Neural cell (in vitro differentiated cells): ENCODE measurements around the gene MYG1.

ENCODE experiments used
- EP300 ChIP-seq: fragments of 450-650 bp; conservative IDR thresholded peaks from 2 replicates; pipeline ENCODE4 v1.6.1; 2014; ENCODE audit warnings: antibody characterized with exemption, mild to moderate bottlenecking, moderate library complexity; ENCODE audit not compliant: poor library complexity, severe bottlenecking
- EZH2 ChIP-seq: fragments of 200-600, 300-800 bp; shearing (Covaris generic), sonication (generic); IDR thresholded peaks from 2 replicates; pipeline ENCODE4 v1.6.1; 2014; ENCODE audit warnings: antibody characterized with exemption, low read length, borderline replicate concordance, mild to moderate bottlenecking; ENCODE audit not compliant: insufficient read depth, poor library complexity, severe bottlenecking
- POLR2AphosphoS5 ChIP-seq: IDR thresholded peaks from 2 replicates; pipeline ENCODE4 v1.6.1; 2012
- RAD21 ChIP-seq: fragments of 450-650 bp; conservative IDR thresholded peaks from 2 replicates; pipeline ENCODE4 v1.6.1; 2014; ENCODE audit warnings: antibody characterized with exemption, mild to moderate bottlenecking, moderate library complexity
- TAF1 ChIP-seq: IDR thresholded peaks from 2 replicates; pipeline ENCODE4 v1.6.1; 2012; ENCODE audit warnings: low read depth
- TF ChIP-seq, protein P1 (sequence below): fragments of 450-650 bp; IDR thresholded peaks from 2 replicates; pipeline ENCODE4 v1.5.1; 2014; ENCODE audit warnings: antibody characterized with exemption, mild to moderate bottlenecking, moderate library complexity; ENCODE audit not compliant: poor library complexity, severe bottlenecking

DNA sequence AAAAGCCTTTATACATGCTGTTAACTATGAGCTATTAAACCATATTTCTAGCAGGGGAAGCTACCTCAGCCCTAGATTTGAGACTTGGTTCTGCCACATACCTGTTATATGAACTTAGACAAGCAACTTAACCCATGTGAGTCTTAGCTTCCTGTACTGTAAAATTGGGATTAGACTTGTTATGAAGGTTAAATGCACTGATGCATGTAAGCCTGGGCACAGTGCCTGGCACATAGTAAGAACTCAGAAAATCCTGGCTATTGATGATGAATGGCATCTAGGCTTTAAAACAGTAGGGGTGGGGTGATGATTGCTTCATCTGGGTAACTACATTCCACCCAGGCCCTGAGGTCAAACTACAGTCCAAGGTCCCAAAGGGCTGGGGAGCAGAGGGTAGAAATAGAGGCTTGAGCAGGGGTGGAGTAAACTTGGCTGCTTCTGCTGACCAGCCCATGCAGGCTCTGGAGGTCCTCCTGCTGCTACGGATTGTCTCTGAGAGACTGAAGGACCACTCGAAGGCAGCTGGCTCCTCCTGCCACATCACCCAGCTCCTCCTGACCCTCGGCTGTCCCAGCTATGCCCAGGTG, 20.1 kb upstream of the MYG1 start:
- TF ChIP-seq EZH2: no peak
- TF ChIP-seq POLR2AphosphoS5: no peak
- TF ChIP-seq, protein P1, sequence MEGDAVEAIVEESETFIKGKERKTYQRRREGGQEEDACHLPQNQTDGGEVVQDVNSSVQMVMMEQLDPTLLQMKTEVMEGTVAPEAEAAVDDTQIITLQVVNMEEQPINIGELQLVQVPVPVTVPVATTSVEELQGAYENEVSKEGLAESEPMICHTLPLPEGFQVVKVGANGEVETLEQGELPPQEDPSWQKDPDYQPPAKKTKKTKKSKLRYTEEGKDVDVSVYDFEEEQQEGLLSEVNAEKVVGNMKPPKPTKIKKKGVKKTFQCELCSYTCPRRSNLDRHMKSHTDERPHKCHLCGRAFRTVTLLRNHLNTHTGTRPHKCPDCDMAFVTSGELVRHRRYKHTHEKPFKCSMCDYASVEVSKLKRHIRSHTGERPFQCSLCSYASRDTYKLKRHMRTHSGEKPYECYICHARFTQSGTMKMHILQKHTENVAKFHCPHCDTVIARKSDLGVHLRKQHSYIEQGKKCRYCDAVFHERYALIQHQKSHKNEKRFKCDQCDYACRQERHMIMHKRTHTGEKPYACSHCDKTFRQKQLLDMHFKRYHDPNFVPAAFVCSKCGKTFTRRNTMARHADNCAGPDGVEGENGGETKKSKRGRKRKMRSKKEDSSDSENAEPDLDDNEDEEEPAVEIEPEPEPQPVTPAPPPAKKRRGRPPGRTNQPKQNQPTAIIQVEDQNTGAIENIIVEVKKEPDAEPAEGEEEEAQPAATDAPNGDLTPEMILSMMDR: no peak
- TF ChIP-seq EP300: no peak
- no peak for TF ChIP-seq RAD21
- no peak for TF ChIP-seq TAF1
